ENCODE measurements around the gene DLG2.

GRCh38 chr11:84163116-84163515 lies 1464.0 kb downstream of the DLG2 start:
- TF ChIP-seq POLR2A (IDR thresholded peaks at IDR 0.05) (no peak), CTCF (IDR thresholded peaks at IDR 0.05) (no peak), EP300 (IDR thresholded peaks at IDR 0.05) (no peak)

Data from tibial nerve (tissue), 4 donors.